HCT116 (cell line): ENCODE measurements around the gene NEMP2. TPM values are rescaled to one million over a fixed set of nuclear protein-coding genes. Genes with fewer than 3 reads are reported as not detected.

ENCODE experiments used
- ATAC-seq: fragments of 200-7000 bp; cut with Tn5 transposase; 2 replicates; pipeline ENCODE4 v1.9.1; 2020; ENCODE audit warnings: mild to moderate bottlenecking, moderate library complexity
- BruUV-seq: library from RNA; stranded (reverse); fragments of 400-500 nt; replicated peaks from 2 replicates; lab custom pipeline; 2021; lab: Mats Ljungman, UMichigan
- CTCF ChIA-PET: fragments of 300-600 bp; sonication (Branson Sonifier 250); formaldehyde crosslinking; loops from one replicate; lab custom pipeline; 2021; ENCODE audit warnings: antibody characterized with exemption; lab: Charles Lee
- POLR2A ChIA-PET: fragments of 300-600, 350-600 bp; sonication (Branson Sonifier 250); formaldehyde crosslinking; loops from one replicate; lab custom pipeline; 2021; ENCODE audit warnings: antibody characterized with exemption; lab: Charles Lee
- RAD21 ChIA-PET, 2 experiments: fragments of 300-600 bp; sonication (Branson Sonifier 250); formaldehyde crosslinking; loops; one replicate each; lab custom pipeline; 2023; ENCODE audit warnings: low total read pairs in 2 of 2; ENCODE audit not compliant: uncharacterized antibody in 2 of 2, unreplicated experiment in 2 of 2, low non-redundant PET in 1 of 2; lab: Charles Lee
- DNase-seq: peaks from one replicate; pipeline ENCODE4 v3.0.0-alpha.2; 2010; ENCODE audit warnings: low read depth, low spot score
- H2AFZ ChIP-seq: fragments of 200-600 bp; shearing (Covaris generic), sonication (generic); 2 replicates; pipeline ENCODE4 v1.6.1; 2017; ENCODE audit warnings: low read depth, mixed run types, mixed read lengths, antibody characterized with exemption, low read length; ENCODE audit not compliant: poor library complexity, severe bottlenecking
- H3K27ac ChIP-seq: 2 replicates; pipeline ENCODE4 v1.5.1; 2012; ENCODE audit warnings: low read depth, low read length
- H3K27me3 ChIP-seq: fragments of 200-600 bp; sonication (generic); 2 replicates; pipeline ENCODE4 v1.6.1; 2016; ENCODE audit warnings: mixed run types, low read length, mixed read lengths; ENCODE audit not compliant: insufficient read depth
- H3K36me3 ChIP-seq, 2 experiments: fragments of 200-500 bp in 1 of 2; fragments of 200-600 bp in 1 of 2; sonication (Bioruptor generic) in 1 of 2; sonication (generic) in 1 of 2; 2 replicates each; pipeline versions ENCODE4 v1.5.1 to v1.6.1; 2014 to 2016; ENCODE audit warnings: low read length in 2 of 2, inconsistent platforms in 1 of 2, mixed read lengths in 1 of 2, mixed run types in 1 of 2; ENCODE audit not compliant: insufficient read depth in 2 of 2, control insufficient read depth in 1 of 2
- H3K4me1 ChIP-seq, 2 experiments: fragments of 200-600 bp in 1 of 2; sonication (generic) in 1 of 2; 2 replicates each; pipeline versions ENCODE4 v1.5.1 to v1.6.1; 2012 to 2017; ENCODE audit warnings: low read length in 2 of 2, inconsistent platforms in 1 of 2, mild to moderate bottlenecking in 1 of 2, mixed read lengths in 1 of 2, mixed run types in 1 of 2, moderate library complexity in 1 of 2; ENCODE audit not compliant: insufficient read depth in 2 of 2, control insufficient read depth in 1 of 2
- H3K4me2 ChIP-seq: fragments of 200-600 bp; sonication (generic); 2 replicates; pipeline ENCODE4 v1.6.1; 2017; ENCODE audit warnings: mixed run types, low read length, mixed read lengths
- H3K4me3 ChIP-seq, 2 experiments: fragments of 200-600 bp in 1 of 2; sonication (generic) in 1 of 2; replicated peaks in 1 of 2; 2 replicates each; pipeline ENCODE4 v1.5.1; 2011 to 2016; ENCODE audit warnings: low read length in 2 of 2, control low read depth in 1 of 2, low read depth in 1 of 2, mild to moderate bottlenecking in 1 of 2, mixed read lengths in 1 of 2, mixed run types in 1 of 2
- H3K79me2 ChIP-seq: fragments of 200-600 bp; sonication (generic); 2 replicates; pipeline ENCODE4 v1.6.1; 2017; ENCODE audit warnings: mild to moderate bottlenecking, mixed run types, low read length, moderate library complexity, mixed read lengths; ENCODE audit not compliant: insufficient read depth
- H3K9ac ChIP-seq: fragments of 200-600 bp; sonication (generic); 2 replicates; pipeline ENCODE4 v1.6.1; 2016; ENCODE audit warnings: low read length, mixed read lengths
- H3K9me2 ChIP-seq: fragments of 200-600 bp; sonication (generic), shearing (Covaris generic); 2 replicates; pipeline ENCODE4 v1.6.1; 2017; ENCODE audit warnings: mixed run types, mild to moderate bottlenecking, moderate library complexity; ENCODE audit not compliant: insufficient read depth
- H3K9me3 ChIP-seq, 2 experiments: fragments of 200-500 bp in 1 of 2; fragments of 200-600 bp in 1 of 2; sonication (Bioruptor generic) in 1 of 2; sonication (generic) in 1 of 2; 2 replicates each; pipeline ENCODE4 v1.6.1; 2014 to 2017; ENCODE audit warnings: low read length in 2 of 2, mixed read lengths in 2 of 2, inconsistent platforms in 1 of 2, low read depth in 1 of 2, mild to moderate bottlenecking in 1 of 2, mixed run types in 1 of 2, moderate library complexity in 1 of 2; ENCODE audit not compliant: control insufficient read depth in 1 of 2, insufficient read depth in 1 of 2
- H4K20me1 ChIP-seq: fragments of 200-600 bp; sonication (generic), shearing (Covaris generic); 2 replicates; pipeline ENCODE4 v1.6.1; 2017; ENCODE audit warnings: mixed run types, mild to moderate bottlenecking, moderate library complexity; ENCODE audit not compliant: insufficient read depth
- CBX3 ChIP-seq: IDR thresholded peaks from 2 replicates; pipeline ENCODE4 v1.6.1; 2012; ENCODE audit warnings: low read depth
- CEBPB ChIP-seq: IDR thresholded peaks from 2 replicates; pipeline ENCODE4 v1.6.1; 2012; ENCODE audit warnings: low read depth
- EGR1 ChIP-seq: IDR thresholded peaks from 2 replicates; pipeline ENCODE4 v1.6.1; 2012; ENCODE audit warnings: low read depth
- EZH2 ChIP-seq: fragments of 200-600 bp; sonication (generic); IDR thresholded peaks from 2 replicates; pipeline ENCODE4 v1.6.1; 2017; ENCODE audit warnings: antibody characterized with exemption, mixed run types
- EZH2phosphoT487 ChIP-seq: fragments of 200-600 bp; IDR thresholded peaks from 2 replicates; pipeline ENCODE4 v1.6.1; 2018; ENCODE audit warnings: antibody characterized with exemption, borderline replicate concordance
- JUND ChIP-seq: IDR thresholded peaks from 2 replicates; pipeline ENCODE4 v1.6.1; 2012
- POLR2A ChIP-seq: IDR thresholded peaks from 2 replicates; pipeline ENCODE4 v1.7.0; 2011; ENCODE audit warnings: borderline replicate concordance; ENCODE audit not compliant: insufficient read depth, insufficient read length; ENCODE audit errors: extremely low read depth
- RAD21 ChIP-seq: IDR thresholded peaks from 2 replicates; pipeline ENCODE4 v1.6.1; 2012; ENCODE audit warnings: low read depth, mild to moderate bottlenecking
- REST ChIP-seq: IDR thresholded peaks from 2 replicates; pipeline ENCODE4 v1.6.1; 2012; ENCODE audit warnings: low read depth
- SRF ChIP-seq: IDR thresholded peaks from 2 replicates; pipeline ENCODE4 v1.6.1; 2012; ENCODE audit warnings: low read depth
- YY1 ChIP-seq: IDR thresholded peaks from 2 replicates; pipeline ENCODE4 v1.6.1; 2011; ENCODE audit warnings: low read length, low read depth, moderate library complexity, mild to moderate bottlenecking; ENCODE audit not compliant: insufficient replicate concordance; ENCODE audit errors: extremely low read depth
- ZBTB33 ChIP-seq: IDR thresholded peaks from 2 replicates; pipeline ENCODE4 v1.6.1; 2011; ENCODE audit warnings: mild to moderate bottlenecking, low read length, moderate library complexity; ENCODE audit not compliant: insufficient replicate concordance; ENCODE audit errors: extremely low read depth
- intact Hi-C: fragments of 100-400 bp; cut with micrococcal nuclease; formaldehyde crosslinking; loops from 2 replicates; pipeline ENCODE4 v1.10.0; 2022
- total RNA-seq: library from RNA; stranded (reverse); gene quantifications from one replicate; pipeline ENCODE4 v1.2.1, GENCODE V29; 2021; ENCODE audit not compliant: unreplicated experiment

NEMP2 gene
- total RNA-seq, 1 experiment from 2014 or later, result 8.6 TPM

- ATAC-seq, result no peak
- POLR2A ChIA-PET, result no interaction called here
These were observed 18.8 kb downstream of the NEMP2 start for GRCh38 chr2:190515687-190516086.

GRCh38 chr2:190514676-190515075 lies 19.8 kb downstream of the NEMP2 start:
- CTCF ChIA-PET, result no interaction called here

More at GRCh38 chr2:190515687-190516086, 18.8 kb downstream of the NEMP2 start:
- H3K27ac ChIP-seq, result no peak overlapping the region
- no peak for DNase-seq
- TF ChIP-seq CBX3 (no peak), SRF (no peak), RAD21 (no peak), EZH2phosphoT487 (no peak), CEBPB (no peak)
- TF ChIP-seq, all 23 proteins: peak for 0
- H3K4me1 ChIP-seq, result no peaks in the 10 kb centered on the region
- no peak overlapping the region for H3K4me2 ChIP-seq
- no peaks in the 10 kb centered on the region for H3K79me2 ChIP-seq
- BruUV-seq, result no TSS peak
- no peaks in the 10 kb centered on the region for H3K9me3 ChIP-seq
- ChIA-PET CTCF (no interaction called here), RAD21 (no interaction called here)
- no peak overlapping the region for H2AFZ ChIP-seq
- no peak overlapping the region for H3K9ac ChIP-seq
- intact Hi-C loops, result no loop called here
- H3K27me3 ChIP-seq, result no peaks in the 10 kb centered on the region
- H3K36me3 ChIP-seq, result no peaks in the 10 kb centered on the region; a peak in 1 of 4 replicates
- no peaks in the 10 kb centered on the region for H3K9me2 ChIP-seq
- no peak overlapping the region for H3K4me3 ChIP-seq
- no peaks in the 10 kb centered on the region for H4K20me1 ChIP-seq

More at GRCh38 chr2:190514676-190515075, 19.8 kb downstream of the NEMP2 start:
- H3K9me2 ChIP-seq, result no peaks in the 10 kb centered on the region
- ATAC-seq (no peak), DNase-seq (no peak)
- no peaks in the 10 kb centered on the region for H3K27me3 ChIP-seq
- no peak overlapping the region for H3K4me2 ChIP-seq
- intact Hi-C loops, result no loop called here
- TF ChIP-seq REST, result no peak
- TF ChIP-seq CBX3, result no peak
- TF ChIP-seq CEBPB, result no peak
- TF ChIP-seq JUND, result no peak
- TF ChIP-seq EZH2, result no peak
- no peak for TF ChIP-seq RAD21
- no peak for TF ChIP-seq ZBTB33
- no peak for TF ChIP-seq YY1
- no peak for TF ChIP-seq EGR1
- no peak for TF ChIP-seq POLR2A
- no peak for TF ChIP-seq EZH2phosphoT487
- no peak overlapping the region for H3K27ac ChIP-seq
- no peak overlapping the region for H3K9ac ChIP-seq
- BruUV-seq, result no TSS peak
- no peaks in the 10 kb centered on the region for H4K20me1 ChIP-seq
- H3K4me1 ChIP-seq, result no peaks in the 10 kb centered on the region
- H3K79me2 ChIP-seq, result no peaks in the 10 kb centered on the region
- ChIA-PET RAD21 (no interaction called here), POLR2A (no interaction called here)
- H3K36me3 ChIP-seq, result no peaks in the 10 kb centered on the region; a peak in 1 of 4 replicates
- no peak overlapping the region for H3K4me3 ChIP-seq
- no peaks in the 10 kb centered on the region for H3K9me3 ChIP-seq
- no peak overlapping the region for H2AFZ ChIP-seq
